NB4 (cell line): ENCODE measurements around the gene LIN28A.

Experiments
- MYC ChIP-seq: IDR thresholded peaks from 2 replicates; pipeline ENCODE4 v1.6.1; 2011; ENCODE audit warnings: low read depth, low read length
- POLR2A ChIP-seq: IDR thresholded peaks from 2 replicates; pipeline ENCODE4 v1.6.1; 2011; ENCODE audit warnings: mild to moderate bottlenecking; ENCODE audit not compliant: insufficient read length; ENCODE audit errors: extremely low read depth
- TF ChIP-seq, protein P1 (sequence below): IDR thresholded peaks from one replicate; pipeline ENCODE4 v1.5.1; 2012; ENCODE audit warnings: low read depth, low read length

DNA sequence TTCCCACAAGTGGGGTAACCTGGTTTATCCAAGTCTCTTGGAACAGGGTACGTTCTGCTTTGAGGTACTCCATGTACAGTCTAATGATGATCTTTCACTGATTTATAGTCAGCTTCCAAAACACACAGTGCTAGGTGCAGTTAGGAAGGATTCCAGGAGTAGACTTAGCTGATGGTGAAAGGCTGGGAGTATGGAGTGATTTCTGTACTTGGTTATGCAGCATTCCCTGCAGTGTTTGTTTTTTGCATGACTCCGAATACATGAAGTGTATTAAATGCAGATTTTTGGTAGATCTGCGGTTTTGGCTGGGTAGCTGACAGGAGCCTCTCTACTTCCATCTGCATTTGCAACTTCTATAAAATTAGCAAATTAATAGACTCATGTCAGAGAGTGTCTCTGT is 65.4 kb downstream of the LIN28A start:
- TF ChIP-seq, protein P1, sequence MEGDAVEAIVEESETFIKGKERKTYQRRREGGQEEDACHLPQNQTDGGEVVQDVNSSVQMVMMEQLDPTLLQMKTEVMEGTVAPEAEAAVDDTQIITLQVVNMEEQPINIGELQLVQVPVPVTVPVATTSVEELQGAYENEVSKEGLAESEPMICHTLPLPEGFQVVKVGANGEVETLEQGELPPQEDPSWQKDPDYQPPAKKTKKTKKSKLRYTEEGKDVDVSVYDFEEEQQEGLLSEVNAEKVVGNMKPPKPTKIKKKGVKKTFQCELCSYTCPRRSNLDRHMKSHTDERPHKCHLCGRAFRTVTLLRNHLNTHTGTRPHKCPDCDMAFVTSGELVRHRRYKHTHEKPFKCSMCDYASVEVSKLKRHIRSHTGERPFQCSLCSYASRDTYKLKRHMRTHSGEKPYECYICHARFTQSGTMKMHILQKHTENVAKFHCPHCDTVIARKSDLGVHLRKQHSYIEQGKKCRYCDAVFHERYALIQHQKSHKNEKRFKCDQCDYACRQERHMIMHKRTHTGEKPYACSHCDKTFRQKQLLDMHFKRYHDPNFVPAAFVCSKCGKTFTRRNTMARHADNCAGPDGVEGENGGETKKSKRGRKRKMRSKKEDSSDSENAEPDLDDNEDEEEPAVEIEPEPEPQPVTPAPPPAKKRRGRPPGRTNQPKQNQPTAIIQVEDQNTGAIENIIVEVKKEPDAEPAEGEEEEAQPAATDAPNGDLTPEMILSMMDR, result no peak
- TF ChIP-seq POLR2A, result no peak
- no peak for TF ChIP-seq MYC
